HEK293T (cell line): Measurements from ENCODE around the gene TM9SF4.
"Not testable (repeated sequence)": the region's sequence is repeated elsewhere in the genome, so short reads cannot be mapped to it uniquely, and the experiment has no call there.

Source experiments
- ARNT ChIP-seq: fragments of 450-650 bp; IDR thresholded peaks from 2 replicates; pipeline ENCODE4 v1.6.1; 2017; ENCODE audit warnings: mild to moderate bottlenecking
- BHLHE40 ChIP-seq: fragments of 450-650 bp; IDR thresholded peaks from 2 replicates; pipeline ENCODE4 v1.6.1; 2016; ENCODE audit warnings: mild to moderate bottlenecking, moderate library complexity, borderline replicate concordance
- ELF4 ChIP-seq: fragments of 450-650 bp; IDR thresholded peaks from 2 replicates; pipeline ENCODE4 v1.6.1; 2017; ENCODE audit warnings: antibody characterized with exemption
- FOXA1 ChIP-seq: fragments of 450-650 bp; IDR thresholded peaks from 2 replicates; pipeline ENCODE4 v1.6.1; 2016; ENCODE audit warnings: mild to moderate bottlenecking
- FOXK2 ChIP-seq: fragments of 450-650 bp; IDR thresholded peaks from 2 replicates; pipeline ENCODE4 v1.6.1; 2016; ENCODE audit warnings: mild to moderate bottlenecking
- FOXM1 ChIP-seq: fragments of 450-650 bp; IDR thresholded peaks from 2 replicates; pipeline ENCODE4 v1.6.1; 2017; ENCODE audit warnings: mild to moderate bottlenecking, borderline replicate concordance
- HDGF ChIP-seq: fragments of 450-650 bp; IDR thresholded peaks from 2 replicates; pipeline ENCODE4 v1.6.1; 2017; ENCODE audit warnings: antibody characterized with exemption, borderline replicate concordance
- L3MBTL2 ChIP-seq: fragments of 450-650 bp; conservative IDR thresholded peaks from 2 replicates; pipeline ENCODE4 v1.6.1; 2016; ENCODE audit warnings: mild to moderate bottlenecking
- LEF1 ChIP-seq: fragments of 450-650 bp; IDR thresholded peaks from 2 replicates; pipeline ENCODE4 v1.6.1; 2017; ENCODE audit warnings: mild to moderate bottlenecking, borderline replicate concordance
- NFRKB ChIP-seq: fragments of 450-650 bp; IDR thresholded peaks from 2 replicates; pipeline ENCODE4 v1.6.1; 2016; ENCODE audit warnings: mild to moderate bottlenecking, moderate library complexity
- PKNOX1 ChIP-seq: fragments of 450-650 bp; IDR thresholded peaks from 2 replicates; pipeline ENCODE4 v1.6.1; 2016
- SP1 ChIP-seq: fragments of 450-650 bp; IDR thresholded peaks from 2 replicates; pipeline ENCODE4 v1.6.1; 2017
- TARDBP ChIP-seq: fragments of 450-650 bp; IDR thresholded peaks from 2 replicates; pipeline ENCODE4 v1.6.1; 2016
- ZNF384 ChIP-seq: fragments of 450-650 bp; IDR thresholded peaks from 2 replicates; pipeline ENCODE4 v1.6.1; 2016

DNA sequence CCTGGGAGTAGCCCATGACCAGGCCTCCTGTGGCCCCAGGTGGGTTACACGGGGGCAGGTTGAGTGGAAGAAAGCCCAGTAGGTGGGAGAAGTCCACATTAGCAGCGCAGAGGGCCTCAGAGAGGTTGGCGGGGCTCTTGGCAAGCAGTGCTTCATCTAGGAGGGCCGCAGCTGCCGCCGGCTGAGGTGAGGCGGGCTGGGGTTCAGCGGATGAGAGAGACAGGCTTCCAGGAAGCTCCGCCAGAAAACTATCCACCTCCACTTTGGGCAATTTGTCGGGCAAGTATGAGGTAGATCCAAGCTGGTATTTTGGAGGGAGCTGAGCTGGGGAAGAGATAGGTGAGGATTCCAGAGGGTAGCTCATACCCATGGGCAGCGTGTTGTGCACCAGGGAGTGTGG is 87.1 kb downstream of the TM9SF4 start:
- TF ChIP-seq ELF4, BHLHE40, HDGF, SP1, ARNT, FOXA1, LEF1, FOXM1, NFRKB, TARDBP, FOXK2, ZNF384, PKNOX1, L3MBTL2: not testable (repeated sequence)
